Endodermal cell (in vitro differentiated cells): ENCODE measurements around the gene LMO7. TPM values are rescaled to one million over a fixed set of nuclear protein-coding genes. Genes with fewer than 3 reads are reported as not detected.
"Not testable (repeated sequence)": the region's sequence is repeated elsewhere in the genome, so short reads cannot be mapped to it uniquely, and the experiment has no call there.

Experiments
- DNase-seq: peaks from one replicate; pipeline ENCODE4 v3.0.0-alpha.2; 2017
- H3K27ac ChIP-seq: 2 replicates; pipeline ENCODE4 v1.5.1; 2013; ENCODE audit warnings: mild to moderate bottlenecking, low read depth, low read length, moderate library complexity
- H3K27me3 ChIP-seq: 2 replicates; pipeline ENCODE4 v1.6.1; 2013; ENCODE audit warnings: mild to moderate bottlenecking, low read length, moderate library complexity; ENCODE audit not compliant: insufficient read depth, control insufficient read depth, poor library complexity, severe bottlenecking
- H3K36me3 ChIP-seq: 2 replicates; pipeline ENCODE4 v1.7.0; 2013; ENCODE audit warnings: mild to moderate bottlenecking, low read length, moderate library complexity; ENCODE audit not compliant: control insufficient read depth, insufficient read depth
- H3K4me1 ChIP-seq: one replicate; pipeline ENCODE4 v1.7.0; 2013; ENCODE audit warnings: low read length; ENCODE audit not compliant: control insufficient read depth, insufficient read depth
- H3K4me3 ChIP-seq: 2 replicates; pipeline ENCODE4 v1.5.1; 2013; ENCODE audit warnings: mild to moderate bottlenecking, low read length, moderate library complexity
- H3K9ac ChIP-seq: 2 replicates; pipeline ENCODE4 v1.6.1; 2013; ENCODE audit warnings: mild to moderate bottlenecking, low read length, moderate library complexity; ENCODE audit not compliant: poor library complexity, severe bottlenecking; ENCODE audit errors: extremely low read depth
- H3K9me3 ChIP-seq: 2 replicates; pipeline ENCODE4 v1.6.1; 2013; ENCODE audit warnings: mild to moderate bottlenecking, low read length, moderate library complexity; ENCODE audit not compliant: control insufficient read depth
- H3K27ac Mint-ChIP-seq: 2 replicates; pipeline ENCODE4 v1.8.0; 2020; ENCODE audit warnings: mixed read lengths
- H3K27me3 Mint-ChIP-seq: 2 replicates; pipeline ENCODE4 v1.8.0; 2021; ENCODE audit warnings: mild to moderate bottlenecking, mixed read lengths; ENCODE audit not compliant: insufficient read depth
- H3K36me3 Mint-ChIP-seq: 2 replicates; pipeline ENCODE4 v1.8.0; 2020; ENCODE audit warnings: low read depth, mixed read lengths
- H3K4me1 Mint-ChIP-seq: 2 replicates; pipeline ENCODE4 v1.8.0; 2020; ENCODE audit warnings: mixed read lengths
- H3K4me3 Mint-ChIP-seq: 2 replicates; pipeline ENCODE4 v1.8.0; 2020; ENCODE audit warnings: mild to moderate bottlenecking, moderate library complexity, mixed read lengths
- H3K9me3 Mint-ChIP-seq: 2 replicates; pipeline ENCODE4 v1.8.0; 2020; ENCODE audit warnings: mild to moderate bottlenecking, mixed read lengths
- WGBS, 2 experiments: methylation state at CpG; one replicate each; pipeline versions ENCODE4 v1.1.5 to v1.1.7; 2013; ENCODE audit warnings: missing lambda C conversion rate in 2 of 2, mixed read lengths in 1 of 2; ENCODE audit not compliant: insufficient coverage in 1 of 2, insufficient read length in 1 of 2; 5-methylcytosine and 5-hydroxymethylcytosine counted together
- total RNA-seq, 2 donors: library from RNA; stranded (reverse); fragmentation: NEBNext Ultra II Directional in 1 of 2; extraction: Animal tissue kit (Norgen Biotek cat#: 25700) in 1 of 2; gene quantifications; 2 replicates in 1 of 2; 3 replicates in 1 of 2; pipeline ENCODE4 v1.2.1, GENCODE V29; 2021
- TF ChIP-seq, protein P1 (sequence below): fragments of 200-600 bp; sonication (generic); conservative IDR thresholded peaks from 2 replicates; pipeline ENCODE4 v1.5.0; 2021; ENCODE audit warnings: antibody characterized with exemption, mild to moderate bottlenecking

The LMO7 gene
- total RNA-seq, 2 donors from 2014 or later, result 9.9 to 14.1 TPM

GRCh38 chr13:75776550-75776949 is 140.4 kb downstream of the LMO7 start:
- Histone ChIP-seq H3K9ac (no peak overlapping the region), H3K4me1 (no peaks in the 10 kb centered on the region), H3K4me3 (no peak overlapping the region), H3K36me3 (no peaks in the 10 kb centered on the region), H3K27me3 (no peaks in the 10 kb centered on the region), H3K9me3 (peaks cover 20% of the 10 kb centered on the region), H3K27ac (no peak overlapping the region)
- H3K27me3 Mint-ChIP-seq, result no peaks in the 10 kb centered on the region
- no peak for DNase-seq
- WGBS, 2 experiments, result 86 to 100% methylated on average over 1 to 3 of the region's 3 CpGs
- TF ChIP-seq, protein P1, sequence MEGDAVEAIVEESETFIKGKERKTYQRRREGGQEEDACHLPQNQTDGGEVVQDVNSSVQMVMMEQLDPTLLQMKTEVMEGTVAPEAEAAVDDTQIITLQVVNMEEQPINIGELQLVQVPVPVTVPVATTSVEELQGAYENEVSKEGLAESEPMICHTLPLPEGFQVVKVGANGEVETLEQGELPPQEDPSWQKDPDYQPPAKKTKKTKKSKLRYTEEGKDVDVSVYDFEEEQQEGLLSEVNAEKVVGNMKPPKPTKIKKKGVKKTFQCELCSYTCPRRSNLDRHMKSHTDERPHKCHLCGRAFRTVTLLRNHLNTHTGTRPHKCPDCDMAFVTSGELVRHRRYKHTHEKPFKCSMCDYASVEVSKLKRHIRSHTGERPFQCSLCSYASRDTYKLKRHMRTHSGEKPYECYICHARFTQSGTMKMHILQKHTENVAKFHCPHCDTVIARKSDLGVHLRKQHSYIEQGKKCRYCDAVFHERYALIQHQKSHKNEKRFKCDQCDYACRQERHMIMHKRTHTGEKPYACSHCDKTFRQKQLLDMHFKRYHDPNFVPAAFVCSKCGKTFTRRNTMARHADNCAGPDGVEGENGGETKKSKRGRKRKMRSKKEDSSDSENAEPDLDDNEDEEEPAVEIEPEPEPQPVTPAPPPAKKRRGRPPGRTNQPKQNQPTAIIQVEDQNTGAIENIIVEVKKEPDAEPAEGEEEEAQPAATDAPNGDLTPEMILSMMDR, result no peak
- H3K4me3 Mint-ChIP-seq, result no peak overlapping the region
- peaks cover 33% of the 10 kb centered on the region for H3K9me3 Mint-ChIP-seq
- peaks cover 22% of the 10 kb centered on the region for H3K36me3 Mint-ChIP-seq
- H3K4me1 Mint-ChIP-seq, result peaks cover 20% of the 10 kb centered on the region
- no peak overlapping the region for H3K27ac Mint-ChIP-seq

DNA sequence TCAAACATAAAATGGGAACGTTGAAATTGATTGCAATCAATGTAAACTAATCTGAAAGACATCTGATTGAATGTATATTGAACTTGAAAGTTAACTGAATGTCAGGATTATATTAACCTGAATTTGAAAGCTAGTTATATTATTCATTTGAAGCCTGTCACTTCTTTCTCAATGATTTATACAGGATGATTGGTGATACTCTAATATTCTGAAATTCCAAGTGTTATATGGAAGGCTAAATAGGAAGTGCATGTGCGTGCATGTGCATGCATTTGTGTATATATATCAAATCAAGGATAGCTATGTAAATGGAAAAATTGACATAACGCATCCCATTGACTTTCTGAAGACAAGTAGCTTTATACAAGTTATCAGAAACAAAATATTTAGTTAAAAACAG is 143.3 kb downstream of the LMO7 start:
- Histone ChIP-seq H3K36me3 (no peaks in the 10 kb centered on the region), H3K4me1 (no peaks in the 10 kb centered on the region), H3K9me3 (peaks cover 32% of the 10 kb centered on the region), H3K27ac (no peak overlapping the region), H3K4me3 (peak overlapping the region; percentile 54), H3K9ac (no peak overlapping the region), H3K27me3 (no peaks in the 10 kb centered on the region)
- 88 to 91% methylated on average over 2 of the region's 3 CpGs for WGBS, 2 experiments
- peaks cover 28% of the 10 kb centered on the region for H3K36me3 Mint-ChIP-seq
- no peak overlapping the region for H3K4me3 Mint-ChIP-seq
- peaks cover 2% of the 10 kb centered on the region for H3K4me1 Mint-ChIP-seq
- H3K9me3 Mint-ChIP-seq, result peaks cover 43% of the 10 kb centered on the region
- H3K27ac Mint-ChIP-seq, result no peak overlapping the region
- no peaks in the 10 kb centered on the region for H3K27me3 Mint-ChIP-seq
- no peak for DNase-seq
- TF ChIP-seq, protein P1, result no peak

GRCh38 chr13:75780103-75780502 is 144.0 kb downstream of the LMO7 start:
- not testable (repeated sequence) for H3K27me3 ChIP-seq

DNA sequence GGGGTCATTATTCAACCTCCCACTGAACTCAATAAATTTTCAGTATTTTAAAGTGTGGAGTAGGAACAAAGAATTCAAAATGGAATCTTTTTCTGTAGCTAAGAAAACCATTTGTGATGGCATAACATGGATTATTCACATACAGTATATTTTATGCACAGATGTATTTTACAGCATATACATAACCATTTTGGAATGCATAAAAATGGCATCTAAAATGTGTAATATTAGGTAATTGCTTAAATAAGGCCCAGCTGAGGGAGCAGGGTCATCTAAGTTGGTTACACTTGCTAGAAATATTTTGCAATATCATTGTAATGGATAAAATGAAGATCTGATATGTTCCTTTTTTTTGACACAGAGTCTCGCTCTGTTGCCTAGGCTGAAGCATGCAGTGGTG is 146.9 kb downstream of the LMO7 start:
- H3K36me3 ChIP-seq, result no peaks in the 10 kb centered on the region
- Mint-ChIP-seq H3K4me3 (no peak overlapping the region), H3K4me1 (no peaks in the 10 kb centered on the region), H3K9me3 (peaks cover 37% of the 10 kb centered on the region), H3K27ac (no peak overlapping the region), H3K27me3 (no peaks in the 10 kb centered on the region), H3K36me3 (peaks cover 26% of the 10 kb centered on the region)
- WGBS, 2 experiments, result 0 to 6% methylated on average over 1 of the region's 1 CpG
- no peak overlapping the region for H3K4me3 ChIP-seq
- DNase-seq, result no peak
- no peak overlapping the region for H3K9ac ChIP-seq
- H3K27me3 ChIP-seq, result no peaks in the 10 kb centered on the region
- no peaks in the 10 kb centered on the region for H3K4me1 ChIP-seq
- peaks cover 32% of the 10 kb centered on the region for H3K9me3 ChIP-seq
- H3K27ac ChIP-seq, result no peak overlapping the region
- TF ChIP-seq, protein P1, result no peak

More at GRCh38 chr13:75780103-75780502, 144.0 kb downstream of the LMO7 start:
- H3K36me3 ChIP-seq, DNase-seq, H3K4me1 ChIP-seq, H3K27me3 Mint-ChIP-seq, H3K4me1 Mint-ChIP-seq, H3K4me3 ChIP-seq, H3K27ac ChIP-seq, H3K4me3 Mint-ChIP-seq, H3K27ac Mint-ChIP-seq, H3K9ac ChIP-seq: not testable (repeated sequence)
- Mint-ChIP-seq H3K9me3 (peaks cover 43% of the 10 kb centered on the region), H3K36me3 (peaks cover 28% of the 10 kb centered on the region)
- 94 to 98% methylated on average over 5 of the region's 5 CpGs for WGBS, 2 experiments
- H3K9me3 ChIP-seq, result peaks cover 32% of the 10 kb centered on the region
